Lung (tissue), 12 donors: Measurements from ENCODE around the gene RAB11B. TPM values are rescaled to one million over a fixed set of nuclear protein-coding genes. Genes with fewer than 3 reads are reported as not detected.

Experiments
- ATAC-seq: fragments of 200-7000 bp; cut with Tn5 transposase; one replicate; pipeline ENCODE4 v1.9.1; 2020; ENCODE audit warnings: moderate number of reproducible peaks; ENCODE audit not compliant: insufficient read depth, low FRiP score
- DNase-seq, 3 donors: peaks; one replicate each; pipeline ENCODE4 v3.0.0-alpha.2; 2013 to 2017
- H3K27ac ChIP-seq, 2 donors: one replicate each; pipeline ENCODE4 v1.5.1; 2013; ENCODE audit warnings: mild to moderate bottlenecking in 2 of 2, moderate library complexity in 2 of 2, control low read depth in 1 of 2, inconsistent platforms in 1 of 2, low read depth in 1 of 2, low read length in 1 of 2
- H3K27me3 ChIP-seq, 3 donors: one replicate each; pipeline ENCODE4 v1.5.1; 2013; ENCODE audit warnings: low read length in 2 of 3; ENCODE audit not compliant: control insufficient read depth in 3 of 3, insufficient read depth in 3 of 3
- H3K36me3 ChIP-seq, 4 donors: one replicate each; pipeline ENCODE4 v1.5.1; 2013; ENCODE audit warnings: low read length in 4 of 4, mild to moderate bottlenecking in 1 of 4, moderate library complexity in 1 of 4; ENCODE audit not compliant: control insufficient read depth in 4 of 4, insufficient read depth in 4 of 4
- H3K4me1 ChIP-seq, 5 donors: one replicate each; pipeline ENCODE4 v1.5.1; 2013; ENCODE audit warnings: low read length in 5 of 5, mild to moderate bottlenecking in 2 of 5, moderate library complexity in 1 of 5; ENCODE audit not compliant: control insufficient read depth in 5 of 5, insufficient read depth in 5 of 5
- H3K4me3 ChIP-seq: one replicate; pipeline ENCODE4 v1.5.1; 2013; ENCODE audit warnings: mild to moderate bottlenecking, control low read depth, moderate library complexity
- H3K9ac ChIP-seq, 2 donors: one replicate each; pipeline ENCODE4 v1.5.1; 2013; ENCODE audit warnings: low read length in 2 of 2, control low read depth in 1 of 2; ENCODE audit not compliant: insufficient read depth in 1 of 2
- H3K9me3 ChIP-seq, 4 donors: one replicate each; pipeline ENCODE4 v1.5.1; 2013; ENCODE audit warnings: low read length in 3 of 4, mild to moderate bottlenecking in 1 of 4, moderate library complexity in 1 of 4; ENCODE audit not compliant: control insufficient read depth in 4 of 4, insufficient read depth in 3 of 4
- CTCF ChIP-seq: IDR thresholded peaks from 2 replicates; pipeline ENCODE4 v1.5.1; 2012; ENCODE audit warnings: mild to moderate bottlenecking; ENCODE audit errors: control extremely low read depth, extremely low read depth
- WGBS, 2 donors: extraction: QIAGEN DNeasy Blood & Tissue Kit; methylation state at CpG; one replicate each; pipeline ENCODE4 v1.1.7; 2013; 5-methylcytosine and 5-hydroxymethylcytosine counted together
- polyA plus RNA-seq, 2 donors: library from polyadenylated mRNA; stranded (reverse); fragments of 200-250 nt; gene quantifications; one replicate each; pipeline ENCODE4 v1.2.1, GENCODE V29; 2013
- total RNA-seq, 2 donors: library from RNA; depleted of rRNA in 1 of 2; stranded (reverse); fragments of >200 nt in 1 of 2; gene quantifications; one replicate each; pipeline ENCODE4 v1.2.1, GENCODE V29; 2014 to 2021
- donor health status: control.
- donor health status: control.
- donor health status: Bipolar disorder and iron deficiency.
- donor health status: healthy.
- donor health status: DM: yes; HTN: yes; CAD: no.

The RAB11B gene
- total and polyA plus RNA-seq, 4 donors = 91.1 to 148 (median 121) TPM

DNA sequence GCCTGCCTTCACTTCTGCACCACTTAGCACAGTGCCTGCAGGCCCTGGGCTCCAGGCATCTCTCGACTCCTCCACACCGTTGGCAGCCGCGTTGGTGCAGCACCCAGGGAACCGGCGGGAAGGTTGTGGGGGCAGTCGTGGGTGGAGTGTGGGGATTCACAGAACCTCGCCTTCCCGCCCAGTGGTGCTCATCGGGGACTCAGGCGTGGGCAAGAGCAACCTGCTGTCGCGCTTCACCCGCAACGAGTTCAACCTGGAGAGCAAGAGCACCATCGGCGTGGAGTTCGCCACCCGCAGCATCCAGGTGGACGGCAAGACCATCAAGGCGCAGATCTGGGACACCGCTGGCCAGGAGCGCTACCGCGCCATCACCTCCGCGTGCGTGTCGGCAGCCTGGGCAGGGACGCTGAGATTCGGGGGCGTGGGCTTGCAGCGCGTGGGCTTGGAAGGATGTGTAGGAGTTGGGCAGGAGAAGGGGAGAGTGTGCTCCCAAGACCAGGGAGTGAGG, 9.6 kb downstream of the RAB11B start:
- Histone ChIP-seq H3K27ac (no peak overlapping the region), H3K27me3 (no peaks in the 10 kb centered on the region), H3K4me3 (no peak overlapping the region), H3K36me3 (peaks cover 4 to 38% (median 18%) of the 10 kb centered on the region in 4 donors), H3K4me1 (peaks cover 0 to 17% (median 5%) of the 10 kb centered on the region in 5 donors), H3K9ac (no peak overlapping the region), H3K9me3 (no peaks in the 10 kb centered on the region)
- 92 to 96% methylated on average over 34 of the region's 34 CpGs for WGBS, 2 donors
- no peak for TF ChIP-seq CTCF
- no peak for ATAC-seq
- DNase-seq = no peak

DNA sequence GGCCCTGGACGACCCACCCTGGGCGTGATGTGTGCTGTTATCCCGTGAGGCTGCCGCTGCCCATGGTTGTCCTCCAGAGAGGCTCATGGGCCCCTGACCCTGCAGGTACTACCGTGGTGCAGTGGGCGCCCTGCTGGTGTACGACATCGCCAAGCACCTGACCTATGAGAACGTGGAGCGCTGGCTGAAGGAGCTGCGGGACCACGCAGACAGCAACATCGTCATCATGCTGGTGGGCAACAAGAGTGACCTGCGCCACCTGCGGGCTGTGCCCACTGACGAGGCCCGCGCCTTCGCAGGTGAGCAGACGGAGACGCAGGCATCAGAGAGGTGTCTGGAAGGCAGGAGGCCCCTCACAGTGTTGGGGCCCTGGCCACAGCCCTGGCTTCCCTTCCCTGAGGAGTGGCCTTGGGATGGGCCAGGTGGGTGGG, 11.8 kb downstream of the RAB11B start:
- Histone ChIP-seq H3K9me3 (no peaks in the 10 kb centered on the region), H3K27ac (no peak overlapping the region), H3K27me3 (no peaks in the 10 kb centered on the region), H3K9ac (no peak overlapping the region), H3K4me1 (peaks cover 0 to 9% (median 5%) of the 10 kb centered on the region in 5 donors), H3K4me3 (no peak overlapping the region), H3K36me3 (peaks cover 4 to 45% (median 22%) of the 10 kb centered on the region in 4 donors)
- DNase-seq (no peak), ATAC-seq (no peak)
- WGBS, 2 donors = 96 to 97% methylated on average over 21 of the region's 21 CpGs
- TF ChIP-seq CTCF = no peak

- ATAC-seq (no peak), DNase-seq (no peak)
- Histone ChIP-seq H3K36me3 (peaks cover 4 to 45% (median 22%) of the 10 kb centered on the region in 4 donors), H3K27ac (no peak overlapping the region), H3K4me3 (no peak overlapping the region), H3K9me3 (no peaks in the 10 kb centered on the region), H3K4me1 (peaks cover 0 to under 1% (median 0%) of the 10 kb centered on the region in 5 donors), H3K9ac (no peak overlapping the region), H3K27me3 (no peaks in the 10 kb centered on the region)
- no peak for TF ChIP-seq CTCF
- WGBS, 2 donors = 91 to 95% methylated on average over 35 to 44 of the region's 44 CpGs
Measured at GRCh38 chr19:8403098-8403819, 13.1 kb downstream of the RAB11B start.
